T47D (cell line): Measurements from ENCODE around the gene SLC7A7.
"Not testable (repeated sequence)": the region's sequence is repeated elsewhere in the genome, so short reads cannot be mapped to it uniquely, and the experiment has no call there.

Experiments used
- DNase-seq, 2 experiments: peaks; one replicate each; pipeline versions ENCODE4 v3.0.0 to v3.0.0-alpha.2; 2011 to 2012; ENCODE audit warnings: low read depth in 1 of 2, low spot score in 1 of 2
- JUND ChIP-seq: IDR thresholded peaks from 2 replicates; pipeline ENCODE4 v1.6.1; 2012; ENCODE audit warnings: low read depth
- in situ Hi-C: cut with HindIII; loops from 2 replicates; pipeline ENCODE4 v1.10.0; 2016; ENCODE audit warnings: low sequenced_read_pairs, low pct_unique_long_range_greater_than_20kb

SLC7A7 gene

GRCh38 chr14:22767323-22767589 lies 48.0 kb downstream of the SLC7A7 start:
- in situ Hi-C loops = no loop called here
- no peak for DNase-seq
- TF ChIP-seq JUND = no peak

GRCh38 chr14:22766457-22767322 lies 48.5 kb downstream of the SLC7A7 start, which contains the start of gene OXA1L:
Gene OXA1L, plus strand, starts transcription at chr14:22766688. Its CDS starts 14 bp downstream, at chr14:22766702.
- DNase-seq = peak; percentile 67 to 96
- in situ Hi-C loops = no loop called here
- no peak for TF ChIP-seq JUND

GRCh38 chr14:22764382-22764781 lies 50.9 kb downstream of the SLC7A7 start:
- TF ChIP-seq JUND = no peak
- DNase-seq = no peak
- in situ Hi-C loops = no loop called here

- no peak for DNase-seq
- no peak for TF ChIP-seq JUND
- in situ Hi-C loops = no loop called here
Observed at GRCh38 chr14:22761734-22762133, 53.5 kb downstream of the SLC7A7 start.

- DNase-seq, in situ Hi-C loops: not testable (repeated sequence)
Observed at GRCh38 chr14:22757972-22758650, 57.1 kb downstream of the SLC7A7 start.

- peak in 1 of 2 experiments; percentile 8 for DNase-seq
- TF ChIP-seq JUND = no peak
- in situ Hi-C loops = no loop called here
Observed at GRCh38 chr14:22753586-22753985, 61.6 kb downstream of the SLC7A7 start.

GRCh38 chr14:22752422-22752821 lies 62.8 kb downstream of the SLC7A7 start:
- DNase-seq = no peak
- in situ Hi-C loops = no loop called here
- TF ChIP-seq JUND = no peak

- no peak for DNase-seq
- TF ChIP-seq JUND = no peak
- in situ Hi-C loops = no loop called here
Observed at GRCh38 chr14:22748631-22749068, 66.6 kb downstream of the SLC7A7 start.

GRCh38 chr14:22748206-22748605 lies 67.0 kb downstream of the SLC7A7 start:
- in situ Hi-C loops = no loop called here
- DNase-seq = no peak
- TF ChIP-seq JUND = no peak

GRCh38 chr14:22747769-22748168 lies 67.5 kb downstream of the SLC7A7 start:
- in situ Hi-C loops = no loop called here
- no peak for TF ChIP-seq JUND
- DNase-seq = no peak

- DNase-seq = no peak
- in situ Hi-C loops = no loop called here
- no peak for TF ChIP-seq JUND
Observed at GRCh38 chr14:22740020-22740419, 75.2 kb downstream of the SLC7A7 start.

- no peak for DNase-seq
- in situ Hi-C loops = no loop called here
- no peak for TF ChIP-seq JUND
Observed at GRCh38 chr14:22739423-22739822, 75.8 kb downstream of the SLC7A7 start.

GRCh38 chr14:22737052-22737451 lies 78.2 kb downstream of the SLC7A7 start:
- TF ChIP-seq JUND = no peak
- in situ Hi-C loops = no loop called here
- no peak for DNase-seq

- in situ Hi-C loops = not testable (repeated sequence)
Observed at GRCh38 chr14:22736384-22736783, 78.9 kb downstream of the SLC7A7 start.

More at GRCh38 chr14:22736384-22736783, 78.9 kb downstream of the SLC7A7 start:
- DNase-seq = not testable (repeated sequence)
